GM21737 (cell line): ENCODE measurements around the gene RBCK1.

ENCODE experiments used
- ATAC-seq: cut with Tn5 transposase; IDR thresholded peaks from one replicate; pipeline ENCODE4 v1.9.1; 2021; ENCODE audit warnings: mild to moderate bottlenecking, moderate library complexity; ENCODE audit not compliant: unreplicated experiment

RBCK1 gene

GRCh38 chr20:416950-417800 is 9.1 kb downstream of the RBCK1 start:
- ATAC-seq = no peak

DNA sequence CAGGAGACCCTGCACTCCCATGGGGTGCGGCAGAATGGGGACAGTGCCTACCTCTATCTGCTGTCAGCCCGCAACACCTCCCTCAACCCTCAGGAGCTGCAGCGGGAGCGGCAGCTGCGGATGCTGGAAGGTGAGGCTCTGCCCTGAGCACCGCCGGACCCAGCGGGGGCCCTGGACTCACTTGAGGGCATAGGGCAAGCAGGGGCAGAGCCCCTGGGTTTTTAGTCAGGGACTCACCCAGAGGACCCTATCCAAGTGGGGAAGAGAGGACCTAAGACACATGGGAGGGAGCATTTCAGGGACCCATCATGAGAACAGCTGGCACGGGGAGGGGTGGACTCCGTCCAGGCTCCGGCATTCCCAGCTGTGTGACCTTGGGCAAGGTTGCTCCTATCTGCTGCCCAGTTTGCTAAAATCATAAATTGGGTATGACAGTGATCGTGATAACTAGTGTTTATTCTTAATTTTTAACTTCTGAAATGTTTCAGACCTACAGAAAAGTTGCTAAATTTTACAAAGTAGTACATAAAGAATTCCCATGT is 9.8 kb downstream of the RBCK1 start:
- no peak for ATAC-seq

- ATAC-seq = no peak
These were observed 10.8 kb downstream of the RBCK1 start for GRCh38 chr20:418858-419365.

- ATAC-seq = no peak
These were observed 11.6 kb downstream of the RBCK1 start for GRCh38 chr20:419556-420165.

- no peak for ATAC-seq
These were observed 12.1 kb downstream of the RBCK1 start for GRCh38 chr20:420166-420620.

GRCh38 chr20:420721-421574 is 12.8 kb downstream of the RBCK1 start:
- no peak for ATAC-seq

GRCh38 chr20:421685-422250 is 13.7 kb downstream of the RBCK1 start:
- ATAC-seq = no peak

DNA sequence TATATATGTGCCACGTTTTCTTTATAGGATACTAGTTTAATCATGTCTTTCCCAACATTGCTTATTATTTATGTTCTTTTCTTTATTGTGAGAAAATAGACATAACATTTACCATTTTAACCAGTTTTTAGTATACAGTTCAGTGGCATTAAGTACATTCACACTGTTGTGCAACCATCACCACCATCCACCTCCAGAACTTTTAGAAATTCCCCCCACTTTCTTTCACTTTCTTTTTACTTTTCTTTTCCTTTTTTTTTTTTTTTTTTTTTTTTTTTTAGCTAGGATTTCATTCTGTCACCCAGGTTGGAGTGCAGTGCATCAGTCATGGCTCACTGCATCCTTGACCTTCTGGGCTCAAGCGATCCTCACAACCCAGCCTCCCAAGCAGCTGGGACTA is 18.5 kb downstream of the RBCK1 start:
- no peak for ATAC-seq

- no peak for ATAC-seq
These were observed 19.3 kb downstream of the RBCK1 start for GRCh38 chr20:427401-427800.

DNA sequence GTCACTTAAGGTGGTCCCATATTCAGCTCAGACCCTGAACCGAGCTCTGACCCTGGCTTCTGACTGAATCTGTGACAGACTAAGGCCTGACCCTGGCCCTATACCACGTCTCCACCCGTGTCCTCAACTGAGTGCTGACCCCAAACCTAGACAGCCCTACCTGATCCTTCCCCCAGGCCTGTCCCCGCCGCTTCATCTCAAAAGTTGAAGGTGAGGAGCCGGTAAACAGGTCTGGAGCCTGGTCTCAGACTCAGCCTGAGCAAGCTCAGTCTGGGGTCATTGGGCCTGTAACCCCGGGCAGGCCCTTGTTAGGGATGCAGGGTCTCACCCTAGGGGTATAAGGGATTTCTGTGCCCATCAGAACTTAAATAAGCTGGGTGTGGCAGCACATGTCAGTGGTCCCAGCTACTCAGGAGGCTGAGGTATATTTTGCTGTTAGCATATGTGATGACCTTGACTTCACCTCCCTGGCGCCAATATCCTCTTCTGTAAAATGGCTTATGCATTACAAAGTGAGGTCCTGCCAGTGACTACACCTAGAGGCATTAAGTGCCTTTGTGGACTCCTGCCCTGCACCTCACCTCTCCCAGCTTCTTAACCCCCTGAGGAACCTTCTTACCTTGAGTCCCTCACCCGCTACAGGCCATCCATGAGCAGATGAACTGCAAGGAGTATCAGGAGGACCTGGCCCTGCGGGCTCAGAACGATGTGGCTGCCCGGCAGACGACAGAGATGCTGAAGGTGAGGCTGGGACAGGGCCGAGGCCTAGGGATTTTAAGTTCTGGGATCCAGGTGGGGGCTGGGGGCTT is 20.0 kb downstream of the RBCK1 start:
- ATAC-seq = no peak

- ATAC-seq = no peak
These were observed 20.6 kb downstream of the RBCK1 start for GRCh38 chr20:428658-429200.

GRCh38 chr20:430091-430999 is 22.2 kb downstream of the RBCK1 start:
- ATAC-seq = no peak

GRCh38 chr20:431012-431904 is 23.2 kb downstream of the RBCK1 start:
- ATAC-seq = no peak

DNA sequence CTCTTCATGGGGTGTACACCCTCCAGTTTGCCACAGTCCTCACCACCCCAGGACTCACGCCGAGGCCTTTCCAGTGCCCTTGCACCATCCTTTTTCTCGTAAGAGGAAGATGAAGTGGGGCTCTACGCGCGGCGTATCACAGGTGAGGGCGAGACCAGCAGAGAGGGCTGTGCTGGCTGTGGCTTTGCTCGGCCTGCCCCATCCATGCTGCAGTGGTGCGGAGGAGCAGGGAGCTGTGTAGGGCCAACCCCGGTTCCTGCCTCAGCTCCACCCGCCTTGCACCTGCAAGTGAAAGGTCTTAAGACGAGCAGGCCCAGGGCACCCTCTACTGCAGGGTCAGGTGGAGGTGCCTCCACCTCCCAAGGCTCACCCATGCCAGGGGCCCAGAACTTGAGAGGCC is 24.1 kb downstream of the RBCK1 start:
- no peak for ATAC-seq

GRCh38 chr20:432677-433299 is 24.7 kb downstream of the RBCK1 start:
- no peak for ATAC-seq

DNA sequence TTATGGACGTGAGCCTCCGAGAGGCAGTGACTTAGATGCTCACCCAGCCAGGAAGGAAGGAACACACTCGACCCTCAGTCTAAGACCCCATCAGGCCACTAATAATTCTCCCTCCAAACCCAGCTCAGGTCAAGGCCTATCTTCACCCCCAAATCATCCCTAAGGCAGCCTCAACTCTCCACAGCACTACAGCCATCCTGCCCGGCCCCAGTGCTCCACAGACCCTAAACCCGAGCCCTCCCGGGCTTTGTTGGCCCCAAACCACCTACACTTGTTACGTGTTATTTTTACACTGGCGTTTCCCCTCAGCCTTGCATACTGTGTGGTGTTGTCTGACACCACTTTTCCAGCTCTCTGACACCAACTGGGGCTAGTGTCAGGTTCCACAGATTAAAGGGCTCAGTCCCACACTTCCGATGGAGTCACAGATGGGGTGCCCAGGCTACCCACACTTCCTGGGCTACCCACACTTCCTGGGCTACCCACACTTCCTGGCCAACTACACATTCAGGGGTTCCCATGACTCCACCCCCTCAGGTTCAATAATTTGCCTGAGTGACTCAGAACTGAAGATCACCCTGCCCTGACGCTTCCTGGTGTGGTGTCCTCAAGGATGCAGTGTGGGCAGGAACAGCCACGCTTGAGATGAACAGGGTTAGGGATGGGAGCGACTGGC is 25.3 kb downstream of the RBCK1 start:
- peak; percentile 82 for ATAC-seq
